SK-N-SH (cell line): ENCODE data around the gene JADE2. TPM values are rescaled to one million over a fixed set of nuclear protein-coding genes. Genes with fewer than 3 reads are reported as not detected.

Experiments
- CTCF ChIA-PET: fragments of 300-600, 350-600 bp; formaldehyde crosslinking; extraction: SDS; loops from one replicate; lab custom pipeline; 2021; lab: Yijun Ruan, JAX
- POLR2A ChIA-PET: fragments of 350-600 bp; sonication (Branson Sonifier 250); formaldehyde crosslinking; extraction: SDS; loops from one replicate; lab custom pipeline; 2020; ENCODE audit warnings: antibody characterized with exemption, inconsistent platforms; lab: Yijun Ruan, JAX
- DNase-seq: peaks from one replicate; pipeline ENCODE4 v3.0.0; 2012
- H2AFZ ChIP-seq: fragments of 200-600 bp; sonication (generic); 2 replicates; pipeline ENCODE4 v1.8.1; 2016; ENCODE audit warnings: antibody characterized with exemption, mild to moderate bottlenecking, low read depth
- H3F3A ChIP-seq: fragments of 200-600 bp; sonication (generic); replicated peaks from 2 replicates; pipeline ENCODE3; 2016; ENCODE audit warnings: antibody characterized with exemption, mild to moderate bottlenecking; ENCODE audit not compliant: insufficient read depth
- H3K27ac ChIP-seq, 2 experiments: fragments of 200-500 bp in 1 of 2; fragments of 200-600 bp in 1 of 2; sonication (Bioruptor generic) in 1 of 2; sonication (generic), shearing (Covaris generic) in 1 of 2; 2 replicates each; pipeline versions ENCODE4 v1.5.1 to v1.6.1; 2014 to 2016; ENCODE audit warnings: low read depth in 2 of 2, inconsistent platforms in 1 of 2, low read length in 1 of 2, mild to moderate bottlenecking in 1 of 2, mixed read lengths in 1 of 2
- H3K27me3 ChIP-seq: fragments of 200-600 bp; sonication (generic), shearing (Covaris generic); 2 replicates; pipeline ENCODE4 v1.6.1; 2016; ENCODE audit warnings: mixed run types; ENCODE audit not compliant: insufficient read depth
- H3K36me3 ChIP-seq, 2 experiments: fragments of 200-500 bp in 1 of 2; fragments of 200-600 bp in 1 of 2; sonication (Bioruptor generic) in 1 of 2; sonication (generic) in 1 of 2; replicated peaks in 1 of 2; 2 replicates each; pipeline versions ENCODE3 to v1.5.1; 2014 to 2016; ENCODE audit warnings: low read length in 1 of 2, mild to moderate bottlenecking in 1 of 2; ENCODE audit not compliant: insufficient read depth in 2 of 2, control insufficient read depth in 1 of 2
- H3K4me1 ChIP-seq, 2 experiments: fragments of 200-500 bp in 1 of 2; fragments of 200-600 bp in 1 of 2; sonication (Bioruptor generic) in 1 of 2; sonication (generic), shearing (Covaris generic) in 1 of 2; 2 replicates each; pipeline versions ENCODE4 v1.5.1 to v1.6.1; 2014 to 2016; ENCODE audit warnings: low read depth in 1 of 2, low read length in 1 of 2, mixed run types in 1 of 2; ENCODE audit not compliant: insufficient read depth in 2 of 2, control insufficient read depth in 1 of 2
- H3K4me2 ChIP-seq: fragments of 200-600 bp; sonication (generic), shearing (Covaris generic); 2 replicates; pipeline ENCODE4 v1.6.1; 2017; ENCODE audit warnings: mixed run types
- H3K4me3 ChIP-seq, 2 experiments: fragments of 200-500 bp in 1 of 2; fragments of 200-600 bp in 1 of 2; sonication (Bioruptor generic) in 1 of 2; sonication (generic), shearing (Covaris generic) in 1 of 2; 2 replicates each; pipeline versions ENCODE4 v1.5.1 to v1.8.1; 2014 to 2016; ENCODE audit warnings: low read depth in 2 of 2, inconsistent platforms in 1 of 2, low read length in 1 of 2, mild to moderate bottlenecking in 1 of 2, mixed read lengths in 1 of 2, moderate library complexity in 1 of 2
- H3K79me2 ChIP-seq: fragments of 200-600 bp; sonication (generic); 2 replicates; pipeline ENCODE4 v1.8.1; 2017; ENCODE audit warnings: mild to moderate bottlenecking; ENCODE audit not compliant: insufficient read depth
- H3K9ac ChIP-seq: fragments of 200-600 bp; sonication (generic); 2 replicates; pipeline ENCODE4 v1.6.1; 2017; ENCODE audit warnings: mixed run types
- H3K9me2 ChIP-seq: fragments of 200-600 bp; sonication (generic); 2 replicates; pipeline ENCODE4 v1.6.1; 2017; ENCODE audit warnings: mixed run types
- H3K9me3 ChIP-seq: fragments of 200-600 bp; sonication (generic); 2 replicates; pipeline ENCODE4 v1.6.1; 2017; ENCODE audit warnings: mixed run types, mild to moderate bottlenecking, moderate library complexity
- H4K20me1 ChIP-seq: fragments of 200-600 bp; sonication (generic); 2 replicates; pipeline ENCODE4 v1.6.1; 2017; ENCODE audit warnings: mild to moderate bottlenecking, mixed run types; ENCODE audit not compliant: insufficient read depth
- ELF1 ChIP-seq: IDR thresholded peaks from 2 replicates; pipeline ENCODE4 v1.4.0; 2012
- EP300 ChIP-seq, 2 experiments: IDR thresholded peaks; 2 replicates each; pipeline versions ENCODE4 v1.4.0 to v1.6.1; 2012; ENCODE audit warnings: borderline replicate concordance in 1 of 2, low read depth in 1 of 2, low read length in 1 of 2
- EZH2phosphoT487 ChIP-seq: fragments of 200-600 bp; sonication (generic); IDR thresholded peaks from 2 replicates; pipeline ENCODE4 v1.6.1; 2017; ENCODE audit warnings: low read depth, mixed run types, mild to moderate bottlenecking, antibody characterized with exemption, moderate library complexity, borderline replicate concordance
- FOSL2 ChIP-seq: IDR thresholded peaks from 2 replicates; pipeline ENCODE4 v1.4.0; 2012; ENCODE audit warnings: low read depth, mild to moderate bottlenecking, moderate library complexity, borderline replicate concordance
- FOXJ3 ChIP-seq: sonication (generic); formaldehyde crosslinking; IDR thresholded peaks from 2 replicates; pipeline ENCODE4 v1.5.1; 2020; ENCODE audit warnings: mild to moderate bottlenecking, missing genetic modification reagents
- GABPA ChIP-seq: IDR thresholded peaks from 2 replicates; pipeline ENCODE4 v1.4.0; 2012; ENCODE audit warnings: low read depth, mild to moderate bottlenecking
- GATA2 ChIP-seq: sonication (generic); formaldehyde crosslinking; IDR thresholded peaks from 2 replicates; pipeline ENCODE4 v1.5.0; 2020; ENCODE audit warnings: mild to moderate bottlenecking, missing genetic modification reagents
- IRF3 ChIP-seq: fragments of 150-350 bp; IDR thresholded peaks from 2 replicates; pipeline ENCODE4 v1.6.1; 2016; ENCODE audit warnings: mild to moderate bottlenecking, low read depth, low read length
- JUND ChIP-seq: IDR thresholded peaks from 2 replicates; pipeline ENCODE4 v1.4.0; 2012
- MAX ChIP-seq: IDR thresholded peaks from 2 replicates; pipeline ENCODE4 v1.4.0; 2012; ENCODE audit warnings: low read depth
- MEF2A ChIP-seq: IDR thresholded peaks from 2 replicates; pipeline ENCODE4 v1.4.0; 2012; ENCODE audit warnings: low read depth, borderline replicate concordance
- MXI1 ChIP-seq: IDR thresholded peaks from 2 replicates; pipeline ENCODE4 v1.6.1; 2012; ENCODE audit warnings: mild to moderate bottlenecking, low read depth, low read length, improper control_type of control experiment
- NFIC ChIP-seq: IDR thresholded peaks from 2 replicates; pipeline ENCODE4 v1.4.0; 2012; ENCODE audit warnings: borderline replicate concordance
- POLR2AphosphoS5 ChIP-seq: IDR thresholded peaks from 2 replicates; pipeline ENCODE4 v1.6.1; 2012; ENCODE audit warnings: low read depth, low read length
- RAD21 ChIP-seq: IDR thresholded peaks from 2 replicates; pipeline ENCODE4 v1.6.1; 2012; ENCODE audit warnings: mild to moderate bottlenecking, low read length
- RCOR1 ChIP-seq: fragments of 150-350 bp; IDR thresholded peaks from 2 replicates; pipeline ENCODE4 v1.6.1; 2017; ENCODE audit warnings: antibody characterized with exemption, low read length
- RXRA ChIP-seq: IDR thresholded peaks from 2 replicates; pipeline ENCODE4 v1.4.0; 2012; ENCODE audit warnings: low read depth, mild to moderate bottlenecking, borderline replicate concordance
- SMC3 ChIP-seq: IDR thresholded peaks from 2 replicates; pipeline ENCODE4 v1.6.1; 2012; ENCODE audit warnings: low read depth, low read length, improper control_type of control experiment
- TAF1 ChIP-seq: IDR thresholded peaks from 2 replicates; pipeline ENCODE4 v1.6.1; 2012; ENCODE audit warnings: low read depth, mild to moderate bottlenecking, low read length, moderate library complexity, borderline replicate concordance
- TCF12 ChIP-seq: IDR thresholded peaks from 2 replicates; pipeline ENCODE4 v1.4.0; 2012
- TEAD4 ChIP-seq: IDR thresholded peaks from 2 replicates; pipeline ENCODE4 v1.4.0; 2012; ENCODE audit warnings: mild to moderate bottlenecking, borderline replicate concordance; ENCODE audit not compliant: insufficient read depth
- YY1 ChIP-seq: IDR thresholded peaks from 2 replicates; pipeline ENCODE4 v1.4.0; 2012; ENCODE audit warnings: low read depth, mild to moderate bottlenecking
- WGBS: methylation state at CpG from one replicate; pipeline ENCODE4 v1.1.6; 2017; ENCODE audit warnings: low lambda C conversion rate; 5-methylcytosine and 5-hydroxymethylcytosine counted together
- polyA plus RNA-seq, 3 experiments: library from polyadenylated mRNA; depleted of rRNA; stranded (reverse); fragments of >200 nt; gene quantifications; 2 replicates each; pipeline ENCODE4 v1.2.3, GENCODE V29; 2012
- TF ChIP-seq, protein P1 (sequence below): IDR thresholded peaks from 2 replicates; pipeline ENCODE4 v1.4.0; 2012; ENCODE audit warnings: low read depth, borderline replicate concordance

JADE2 gene
- polyA plus RNA-seq, 1 of the 3 experiments (the other 2 are of a cell fraction): 25.7 TPM

GRCh38 chr5:134509308-134510040 lies 16.0 kb upstream of the JADE2 start:
- Histone ChIP-seq H3K4me2 (peak overlapping the region; percentile 13; the same call in 1 of the 2 replicates), H3K79me2 (no peaks in the 10 kb centered on the region), H3K27me3 (no peaks in the 10 kb centered on the region), H3K9me3 (no peaks in the 10 kb centered on the region), H3F3A (peaks cover 23% of the 10 kb centered on the region), H3K4me1 (peaks cover 37 to 38% of the 10 kb centered on the region in 2 experiments; a peak in 3 of 4 replicates), H3K27ac (peak overlapping the region; percentile 21 to 36; a peak in 2 of 4 replicates), H2AFZ (no peak overlapping the region), H3K36me3 (no peaks in the 10 kb centered on the region), H3K9me2 (no peaks in the 10 kb centered on the region), H3K9ac (no peak overlapping the region), H4K20me1 (no peaks in the 10 kb centered on the region), H3K4me3 (no peak overlapping the region)
- TF ChIP-seq TEAD4: no peak
- TF ChIP-seq MAX: no peak
- TF ChIP-seq, protein P1, sequence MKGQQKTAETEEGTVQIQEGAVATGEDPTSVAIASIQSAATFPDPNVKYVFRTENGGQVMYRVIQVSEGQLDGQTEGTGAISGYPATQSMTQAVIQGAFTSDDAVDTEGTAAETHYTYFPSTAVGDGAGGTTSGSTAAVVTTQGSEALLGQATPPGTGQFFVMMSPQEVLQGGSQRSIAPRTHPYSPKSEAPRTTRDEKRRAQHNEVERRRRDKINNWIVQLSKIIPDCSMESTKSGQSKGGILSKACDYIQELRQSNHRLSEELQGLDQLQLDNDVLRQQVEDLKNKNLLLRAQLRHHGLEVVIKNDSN: no peak
- TF ChIP-seq TAF1: no peak
- no peak for TF ChIP-seq RXRA
- TF ChIP-seq SMC3: no peak
- TF ChIP-seq JUND: peak; percentile 48
- TF ChIP-seq RCOR1: no peak
- TF ChIP-seq EZH2phosphoT487: no peak
- TF ChIP-seq MEF2A: no peak
- TF ChIP-seq IRF3: no peak
- no peak for TF ChIP-seq GABPA
- no peak for TF ChIP-seq FOXJ3 (CRISPR knock-in tag)
- TF ChIP-seq YY1: no peak
- TF ChIP-seq NFIC: no peak
- TF ChIP-seq ELF1: no peak
- TF ChIP-seq MXI1: no peak
- TF ChIP-seq GATA2 (CRISPR knock-in tag): peak; percentile 22; the same call in 1 of the 2 replicates
- TF ChIP-seq RAD21: no peak
- TF ChIP-seq FOSL2: peak; percentile 55; the same call in 1 of the 2 replicates
- TF ChIP-seq POLR2AphosphoS5: no peak
- TF ChIP-seq EP300 (IDR thresholded peaks at IDR 0.05; ENCODE audit: borderline replicate concordance in 1 of 2, low read depth in 1 of 2, low read length in 1 of 2): peak in 1 of 2 experiments; percentile 48; a peak in 1 of 4 replicates
- peak; percentile 45; the same call in 1 of the 2 replicates for TF ChIP-seq TCF12
- 78% methylated on average over 13 of the region's 13 CpGs for WGBS
- ChIA-PET POLR2A (interaction anchor here (0.9 kb wide), 1 partner anchor 17 kb away, joined by 3 read pairs; no protein-coding TSS in a partner anchor), CTCF (interaction anchor here (1.0 to 2.0 kb wide), 3 partner anchors 43 to 98 kb away, joined by 3 to 4 read pairs (median 3); partner anchors contain the start of gene CDKN2AIPNL)
- peak; percentile 47 for DNase-seq
